HG02943 (cell line): Measurements from ENCODE around the gene ST6GALNAC6.
"Not testable (repeated sequence)": the region's sequence is repeated elsewhere in the genome, so short reads cannot be mapped to it uniquely, and the experiment has no call there.

Experiments
- ATAC-seq: cut with Tn5 transposase; IDR thresholded peaks from one replicate; pipeline ENCODE4 v1.9.1; 2021; ENCODE audit warnings: mild to moderate bottlenecking, low read depth, moderate library complexity; ENCODE audit not compliant: unreplicated experiment

ST6GALNAC6 gene

DNA sequence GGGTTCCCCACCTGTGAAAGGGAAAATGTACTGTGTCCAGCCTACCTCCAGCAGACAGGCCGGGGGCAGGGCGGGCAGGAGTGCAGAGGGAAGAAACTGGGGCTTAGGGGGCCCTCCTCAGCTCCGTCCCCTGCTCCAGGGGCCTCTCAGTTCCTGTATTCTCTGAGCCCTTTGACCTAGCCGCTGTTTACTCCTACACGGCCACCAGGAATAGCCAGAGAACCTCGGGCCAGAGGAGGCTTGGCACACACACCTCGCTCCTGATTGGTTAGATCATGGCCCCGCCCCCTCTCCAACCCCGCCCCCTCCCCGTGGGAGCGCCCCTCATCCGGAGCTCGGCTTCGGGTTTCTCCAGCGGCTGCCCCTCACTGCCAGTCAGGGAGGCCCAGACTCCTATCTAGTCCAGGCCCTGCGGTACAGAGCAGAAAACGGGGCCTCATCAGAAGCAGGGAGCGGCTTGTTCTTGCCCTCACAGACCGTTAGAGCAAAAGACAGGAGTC is 2.2 kb downstream of the ST6GALNAC6 start:
- ATAC-seq, result no peak

DNA sequence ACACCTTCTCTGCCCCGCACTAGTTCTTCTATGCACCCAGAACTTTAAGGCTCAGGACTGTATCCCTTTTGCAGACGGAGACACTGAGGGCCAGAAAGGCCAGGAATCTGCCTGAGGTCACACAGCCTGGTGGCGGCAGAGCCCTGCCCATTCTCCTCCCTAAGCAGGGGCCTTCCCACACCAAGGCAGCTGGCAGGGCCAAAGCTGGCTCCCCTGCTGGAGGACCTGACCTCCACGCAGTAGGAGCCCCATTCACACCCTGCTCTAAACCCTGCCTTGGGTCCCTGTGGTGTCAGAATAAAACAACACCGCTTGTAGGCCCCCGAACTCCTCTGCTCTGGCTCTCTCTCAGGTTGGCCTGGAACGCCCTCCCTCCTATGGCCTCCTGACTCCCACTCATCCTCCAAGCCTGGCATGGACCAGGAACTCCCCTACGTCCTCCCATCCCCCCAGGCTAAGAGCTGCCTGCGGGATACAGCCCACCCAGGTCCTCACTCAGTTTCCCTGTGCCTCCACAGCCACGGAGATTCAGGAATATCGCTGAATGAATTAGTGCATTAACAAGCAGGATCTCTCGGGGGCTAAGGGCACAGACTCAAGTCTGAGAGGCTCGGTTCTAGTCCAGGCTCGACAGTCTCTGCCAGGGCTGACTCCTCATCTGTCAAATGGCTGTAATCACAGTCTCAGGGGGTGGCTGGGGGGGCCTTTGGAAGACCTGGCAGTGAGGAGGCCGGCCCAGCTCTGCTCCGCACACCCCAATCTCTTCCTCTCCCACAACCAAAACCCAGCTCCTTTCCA is 2.8 kb downstream of the ST6GALNAC6 start:
- ATAC-seq, result no peak

DNA sequence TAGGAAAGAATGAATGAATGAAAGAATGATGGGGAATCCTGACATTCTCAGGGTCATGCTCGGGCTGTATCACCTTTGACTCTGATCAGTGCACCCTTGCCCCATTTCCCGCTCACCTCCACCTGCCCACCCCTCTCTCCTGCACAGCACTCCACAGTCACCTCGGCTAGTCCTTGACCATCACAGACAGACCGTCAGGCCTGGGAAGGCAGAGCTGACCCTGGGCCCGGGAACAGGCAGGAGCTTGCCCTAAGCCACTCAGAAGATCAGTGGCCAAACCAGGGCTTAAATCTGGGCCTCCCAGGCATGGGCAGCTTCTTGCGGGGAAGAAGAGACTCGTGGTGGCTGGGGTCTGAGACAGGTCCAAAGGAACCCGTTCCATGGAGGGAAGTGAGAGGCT is 3.6 kb downstream of the ST6GALNAC6 start:
- ATAC-seq, result no peak

DNA sequence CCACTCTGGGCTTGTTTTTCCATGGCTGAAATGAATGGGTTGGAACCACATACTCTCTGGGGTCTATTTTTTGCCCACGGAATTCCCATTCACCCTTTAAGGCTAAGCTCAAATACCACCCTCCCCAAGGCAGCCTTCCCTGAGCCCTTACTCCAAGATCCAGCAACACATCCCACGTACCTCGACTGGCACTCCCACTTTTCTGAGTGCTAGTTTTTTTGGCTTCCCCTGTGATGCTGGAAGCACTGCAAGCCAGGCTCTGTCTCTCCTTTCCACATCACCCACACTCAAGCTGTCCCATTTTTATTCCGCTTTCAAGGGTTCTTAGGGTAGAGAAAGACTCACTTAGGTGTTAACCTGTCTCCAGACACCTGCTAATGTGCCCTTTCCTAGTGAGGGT is 6.0 kb downstream of the ST6GALNAC6 start:
- ATAC-seq, result no peak

- ATAC-seq, result no peak
These were observed 6.6 kb downstream of the ST6GALNAC6 start for GRCh38 chr9:127892831-127893230.

DNA sequence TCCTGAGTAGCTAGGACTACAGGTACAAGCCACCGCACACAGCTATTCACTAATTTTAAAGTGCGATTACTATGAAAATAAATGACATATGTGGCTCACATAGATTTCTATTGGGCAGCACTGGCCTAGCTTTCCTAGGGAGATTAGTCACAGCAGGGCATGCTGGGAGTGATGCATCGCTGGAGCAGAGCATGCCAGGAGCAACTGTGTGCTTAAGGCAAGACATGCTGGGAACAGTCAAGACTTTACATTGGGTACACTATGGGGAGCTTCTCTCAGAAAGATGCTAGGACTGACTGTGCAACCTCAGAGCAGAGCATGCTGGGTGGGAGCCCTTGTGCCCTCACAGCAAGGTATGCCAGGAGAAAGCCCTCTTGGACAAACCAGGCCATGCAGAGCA is 9.3 kb downstream of the ST6GALNAC6 start:
- no peak for ATAC-seq

DNA sequence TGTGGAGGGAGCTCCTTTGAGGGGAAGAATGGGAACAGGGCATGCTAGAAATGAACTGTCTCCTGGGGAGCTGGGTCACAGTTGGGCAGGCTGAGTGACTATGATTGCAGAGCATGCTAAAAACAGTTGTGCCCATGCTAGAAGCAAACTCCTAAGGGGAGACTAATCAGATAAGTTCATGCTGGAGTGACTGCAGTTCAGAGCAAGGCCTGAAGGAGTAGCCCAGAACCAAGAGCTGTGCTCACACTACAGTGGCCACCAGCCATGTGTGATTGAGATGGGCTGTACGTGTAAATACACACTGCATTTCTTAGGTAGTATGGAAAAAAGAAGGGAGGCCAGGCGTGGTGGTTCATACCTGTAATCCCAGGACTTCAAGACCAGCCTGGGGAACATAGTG is 11.6 kb downstream of the ST6GALNAC6 start:
- no peak for ATAC-seq

GRCh38 chr9:127886401-127886972 is 12.9 kb downstream of the ST6GALNAC6 start:
- ATAC-seq, result no peak

GRCh38 chr9:127885508-127886281 is 13.7 kb downstream of the ST6GALNAC6 start:
- ATAC-seq, result no peak

DNA sequence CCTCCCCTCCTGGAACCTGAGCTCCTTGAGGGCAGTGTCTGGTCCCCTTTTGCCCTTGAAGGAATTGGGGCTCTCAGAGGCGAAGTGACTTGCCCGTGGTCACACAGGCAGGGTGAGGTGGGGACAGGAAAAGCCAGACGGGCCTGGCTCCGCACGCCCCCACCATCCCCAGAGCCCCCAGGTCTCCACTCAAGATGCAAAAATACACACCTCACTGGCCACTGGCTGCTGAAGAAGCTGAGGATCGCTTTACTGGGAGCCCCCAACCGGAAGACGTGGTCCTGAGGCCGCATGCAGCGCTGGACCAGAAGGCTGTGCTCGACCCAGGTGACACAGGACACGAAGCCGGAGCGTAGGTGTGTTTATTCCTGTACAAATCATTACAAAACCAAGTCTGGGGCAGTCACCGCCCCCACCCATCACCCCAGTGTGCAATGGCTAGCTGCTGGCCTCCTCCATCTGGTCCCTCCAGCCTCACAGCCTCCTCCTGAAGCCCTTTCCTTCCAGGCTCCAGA is 14.4 kb downstream of the ST6GALNAC6 start:
- no peak for ATAC-seq

- no peak for ATAC-seq
These were observed 14.9 kb downstream of the ST6GALNAC6 start for GRCh38 chr9:127884427-127884911.

- no peak for ATAC-seq
These were observed 15.4 kb downstream of the ST6GALNAC6 start for GRCh38 chr9:127883959-127884358.

DNA sequence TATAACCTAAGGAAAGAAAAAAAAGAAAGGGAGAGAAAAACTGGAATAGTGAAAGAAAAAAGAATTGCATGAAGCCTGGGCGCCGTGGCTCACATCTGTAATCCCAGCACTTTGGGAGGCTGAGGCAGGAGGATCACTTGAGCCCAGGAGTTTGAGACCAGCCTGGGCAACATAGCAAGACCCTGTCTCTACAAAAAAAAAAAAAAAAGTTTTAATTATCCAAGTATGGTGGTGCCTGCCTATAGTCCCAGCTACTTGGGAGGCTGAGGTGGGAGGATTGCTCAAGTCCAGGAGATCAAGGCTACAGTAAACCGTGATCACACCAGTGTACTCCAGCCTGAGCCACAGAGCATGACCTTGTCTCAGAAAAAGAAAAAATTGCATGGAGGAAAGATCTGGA is 17.7 kb downstream of the ST6GALNAC6 start:
- not testable (repeated sequence) for ATAC-seq

DNA sequence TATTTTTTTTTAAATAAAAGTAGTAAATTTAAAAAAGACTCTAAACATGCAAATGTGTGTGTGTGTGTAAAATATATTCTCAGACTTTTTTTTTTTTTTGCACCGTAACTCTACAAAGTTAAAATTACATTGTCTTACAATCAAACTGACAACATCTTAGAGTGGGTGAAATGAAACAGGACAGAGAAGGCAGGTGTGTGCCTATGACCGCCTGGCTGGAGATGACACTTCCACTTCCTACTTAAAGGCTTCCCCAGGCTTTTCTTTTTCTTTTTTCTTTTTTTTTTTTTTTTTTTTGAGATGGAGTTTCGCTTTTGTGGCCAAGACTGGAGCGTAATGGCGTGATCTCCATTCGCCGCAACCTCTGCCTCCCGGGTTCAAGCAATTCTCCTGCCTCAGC is 19.3 kb downstream of the ST6GALNAC6 start:
- no peak for ATAC-seq

DNA sequence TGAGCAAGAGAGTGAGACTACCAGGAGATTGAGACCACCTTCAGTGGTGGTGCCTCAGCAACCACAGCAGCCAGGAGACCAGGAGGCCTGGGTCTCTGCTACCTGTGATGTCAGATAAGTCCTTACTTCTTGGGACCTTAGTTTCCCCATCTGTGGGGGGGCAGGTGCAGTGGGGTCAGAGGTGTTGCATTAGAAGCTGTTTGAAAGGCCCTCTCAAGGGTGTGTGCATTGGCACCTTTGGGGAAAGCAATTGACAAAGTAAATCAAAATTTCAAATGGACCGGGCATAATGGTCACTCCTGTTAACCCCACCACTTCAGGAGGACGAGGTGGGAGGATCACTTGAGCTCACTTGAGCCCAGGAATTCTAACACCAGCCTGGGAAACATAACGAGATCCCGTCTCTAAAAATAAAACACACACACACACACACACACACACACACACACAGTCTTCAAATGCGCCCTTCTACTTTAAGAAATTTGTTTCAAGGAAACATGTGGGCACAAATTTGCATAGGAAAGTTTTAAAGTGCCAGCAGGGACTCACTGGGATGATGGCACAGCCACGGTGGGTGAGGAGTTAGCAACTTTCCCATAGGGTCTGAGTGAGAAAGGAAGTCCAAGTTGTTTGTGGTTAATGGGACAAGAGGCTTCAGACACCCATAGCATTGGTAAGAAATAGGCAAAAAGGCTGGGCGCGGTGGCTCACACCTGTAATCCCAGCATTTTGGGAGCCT is 20.6 kb downstream of the ST6GALNAC6 start:
- ATAC-seq, result no peak

DNA sequence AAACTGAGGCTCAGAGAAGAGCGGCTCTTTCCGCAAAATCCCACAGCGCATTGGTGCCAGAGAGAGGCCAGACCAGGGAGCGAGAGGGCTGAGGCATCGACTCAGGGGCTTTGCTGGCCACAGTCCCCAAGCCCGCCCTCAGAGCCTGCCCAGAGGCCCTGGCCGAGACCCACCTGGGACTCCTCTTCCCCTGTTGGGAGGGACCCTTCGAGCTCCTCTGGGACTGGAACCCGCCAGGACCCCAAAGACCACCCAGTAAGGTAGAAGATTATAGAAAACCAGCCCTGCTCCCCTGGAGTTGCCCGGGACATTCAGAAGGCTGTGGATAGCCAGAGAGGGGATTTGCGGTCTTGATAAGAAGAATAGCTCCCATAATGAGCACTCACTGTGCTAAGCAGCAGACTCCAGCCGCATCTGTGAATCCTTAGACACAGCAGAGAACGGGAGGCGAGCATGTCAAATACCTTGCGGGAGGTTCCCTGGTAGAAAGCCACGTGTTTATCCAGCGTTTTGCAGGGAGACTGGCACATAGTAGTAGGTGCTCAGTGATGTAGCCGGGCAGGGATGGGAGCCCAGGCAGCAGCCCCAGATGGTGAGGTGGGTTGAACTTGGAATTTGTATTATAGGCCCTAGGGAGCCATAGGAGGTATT is 21.3 kb downstream of the ST6GALNAC6 start:
- no peak for ATAC-seq

DNA sequence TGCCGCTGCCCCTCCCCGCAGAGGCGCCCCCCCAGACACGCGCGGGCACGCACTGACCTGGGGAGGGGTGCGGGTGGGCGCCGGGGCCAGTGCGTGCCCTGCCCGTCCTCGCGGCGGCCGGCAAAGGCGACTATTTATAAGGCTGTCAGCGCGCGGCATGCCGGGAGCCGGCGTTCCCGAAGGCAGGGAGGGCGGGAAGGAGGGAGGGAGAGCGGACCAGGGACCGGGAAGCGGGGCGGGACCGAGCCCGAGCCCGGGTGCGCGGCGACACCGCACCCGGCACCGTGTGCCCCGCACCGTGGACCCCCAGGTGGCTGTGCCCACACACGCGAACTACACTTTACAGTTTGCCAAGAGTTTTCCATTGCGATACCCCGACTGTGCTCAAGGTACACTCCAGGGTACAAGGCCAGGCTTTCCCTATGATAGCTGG is 21.8 kb downstream of the ST6GALNAC6 start, which contains the start of gene AK1:
Gene AK1 (minus strand): TSS at position 110 of the 433 bp plus-strand sequence. CDS start 3,058 bp downstream, outside the sequence.
- no peak for ATAC-seq

GRCh38 chr9:127876764-127877562 is 22.4 kb downstream of the ST6GALNAC6 start:
- ATAC-seq, result no peak
